K562 (cell line): ENCODE results near the gene MEF2D.

Source experiments
- ESRRB ChIP-seq: fragments of 250-450 bp; sonication (Bioruptor Pico); IDR thresholded peaks from 2 replicates; pipeline ENCODE4 v1.5.0; 2020; ENCODE audit warnings: mild to moderate bottlenecking, moderate library complexity, borderline replicate concordance
- HCFC1 ChIP-seq: IDR thresholded peaks from 2 replicates; pipeline ENCODE4 v1.6.1; 2012; ENCODE audit warnings: low read depth, low read length, improper control_type of control experiment
- KLF16 ChIP-seq: IDR thresholded peaks from 2 replicates; pipeline ENCODE4 v1.6.1; 2016; ENCODE audit warnings: antibody characterized with exemption
- MAFK ChIP-seq: IDR thresholded peaks from 2 replicates; pipeline ENCODE4 v1.6.1; 2011; ENCODE audit warnings: low read length, improper control_type of control experiment
- NFATC3 ChIP-seq: fragments of 450-650 bp; IDR thresholded peaks from 2 replicates; pipeline ENCODE4 v1.6.1; 2017; ENCODE audit warnings: mild to moderate bottlenecking
- POLR2A ChIP-seq: fragments of 450-650 bp; conservative IDR thresholded peaks from 2 replicates; pipeline ENCODE4 v1.6.1; 2016
- POLR2AphosphoS5 ChIP-seq: IDR thresholded peaks from 2 replicates; pipeline ENCODE4 v1.6.1; 2011; ENCODE audit warnings: mild to moderate bottlenecking, low read depth, low read length, moderate library complexity; ENCODE audit not compliant: control insufficient read depth, insufficient read depth
- SRF ChIP-seq, 2 experiments: fragments of 250-450, 450-650 bp in 1 of 2; sonication (Bioruptor Pico) in 1 of 2; sonication (generic) in 1 of 2; formaldehyde crosslinking; IDR thresholded peaks; 2 replicates each; pipeline versions ENCODE4 v1.5.0 to v1.5.1; 2020 to 2022; ENCODE audit warnings: mild to moderate bottlenecking in 1 of 2, missing genetic modification reagents in 1 of 2

DNA sequence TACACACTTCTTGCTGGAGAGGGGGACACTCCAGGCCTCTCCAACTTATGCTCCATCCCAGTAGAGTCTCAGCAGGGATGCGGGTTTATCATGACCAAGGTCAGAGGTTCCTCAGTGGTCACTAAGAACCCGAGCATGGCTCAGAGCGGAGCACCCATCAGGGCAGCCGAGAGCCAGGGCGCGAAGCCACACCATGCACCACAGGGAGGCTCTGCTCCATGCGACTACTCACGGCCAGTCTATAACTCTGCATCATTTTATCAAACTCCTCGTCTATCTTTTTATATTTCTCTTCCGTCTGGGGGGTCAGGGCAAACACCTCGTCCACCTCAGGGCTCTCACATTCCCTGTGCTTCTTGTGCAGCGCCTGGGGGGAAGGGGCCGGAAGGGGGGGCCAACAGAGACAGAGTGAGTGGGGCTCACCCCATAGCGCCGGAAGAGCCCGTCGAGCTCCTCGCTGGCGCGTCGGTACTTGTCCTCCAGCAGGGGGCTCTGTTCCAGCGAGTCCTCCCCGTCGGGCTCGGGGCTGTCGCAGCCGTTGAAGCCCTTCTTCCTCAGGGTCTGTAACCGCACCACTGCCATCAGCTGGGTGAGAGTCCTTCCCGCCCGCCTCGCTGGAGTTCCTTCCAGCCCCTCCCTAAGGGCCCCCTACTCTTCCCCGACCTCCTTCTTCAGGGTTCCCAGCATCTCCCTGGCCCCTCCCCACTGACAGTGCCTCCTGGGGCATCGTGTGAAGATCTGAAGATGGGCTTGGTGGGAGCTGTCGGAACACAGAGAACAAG is 20.0 kb downstream of the MEF2D start:
- TF ChIP-seq MAFK (no peak), KLF16 (no peak), ESRRB (CRISPR knock-in tag) (no peak), SRF (CRISPR knock-in tag; IDR thresholded peaks at IDR 0.05) (no peak), POLR2A (no peak), HCFC1 (no peak), POLR2AphosphoS5 (no peak), NFATC3 (no peak)
